CD1c-positive myeloid dendritic cell (primary cell): ENCODE data around the gene PARD3.
"Not testable (repeated sequence)": the region's sequence is repeated elsewhere in the genome, so short reads cannot be mapped to it uniquely, and the experiment has no call there.

Experiments used
- DNase-seq: peaks from one replicate; pipeline ENCODE4 v3.0.0-alpha.2; 2016; ENCODE audit errors: extremely low spot score

PARD3 gene

GRCh38 chr10:34715511-34716187 lies 99.4 kb downstream of the PARD3 start:
- no peak for DNase-seq

DNA sequence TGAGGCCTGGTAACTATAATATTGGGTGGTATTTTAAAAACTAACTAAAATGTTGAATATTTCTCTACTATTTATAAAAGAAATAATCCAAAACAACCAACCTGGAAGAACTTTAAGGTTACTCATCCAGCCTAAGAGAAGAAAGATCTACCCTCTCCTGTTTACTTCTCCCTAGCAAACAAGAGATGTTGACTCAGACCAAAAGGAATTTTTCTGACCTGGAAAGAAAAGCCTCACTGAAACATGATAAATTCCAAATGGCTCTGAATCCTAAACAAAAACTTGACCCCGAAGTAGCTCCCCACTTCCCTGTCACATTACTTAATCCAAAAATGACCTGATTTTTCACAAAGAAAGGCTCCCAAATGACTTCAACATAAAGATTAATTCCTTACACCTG lies 101.2 kb downstream of the PARD3 start:
- DNase-seq: no peak

DNA sequence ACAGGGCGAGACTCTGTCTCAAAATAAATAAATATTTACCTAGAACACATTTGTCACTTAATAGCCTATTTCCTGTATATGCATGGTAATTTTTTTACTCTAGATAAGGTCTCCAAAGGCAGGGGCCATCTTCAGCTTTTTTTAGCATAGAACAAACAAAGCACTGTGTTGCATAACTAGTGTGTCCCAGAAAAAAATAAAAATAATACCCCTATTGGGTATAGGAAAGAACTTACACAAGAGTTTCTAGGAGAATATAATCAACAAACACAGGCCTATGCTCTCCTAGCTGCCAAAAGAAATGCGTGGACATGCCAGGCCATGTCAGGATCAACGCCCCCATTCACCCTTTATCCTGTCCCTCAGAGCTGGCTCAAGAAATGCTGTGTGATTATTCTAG lies 103.6 kb downstream of the PARD3 start:
- no peak for DNase-seq

DNA sequence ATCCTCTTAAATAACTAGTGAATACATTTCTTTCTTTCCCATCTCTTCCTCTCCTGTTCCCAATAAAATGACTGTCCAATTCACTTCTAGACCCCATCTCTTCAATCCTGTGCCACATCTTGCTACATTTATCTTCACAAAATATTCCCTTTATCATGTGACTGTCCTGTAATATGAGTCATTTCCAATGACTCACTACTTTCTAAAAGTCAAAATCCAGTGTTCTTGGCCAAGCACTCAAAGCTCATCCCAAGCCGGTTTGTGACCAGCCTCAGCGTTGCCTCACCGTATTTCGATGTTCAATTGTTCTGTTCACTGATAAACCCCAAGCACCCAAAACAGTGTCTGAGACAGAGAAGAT lies 104.7 kb downstream of the PARD3 start:
- DNase-seq: no peak

DNA sequence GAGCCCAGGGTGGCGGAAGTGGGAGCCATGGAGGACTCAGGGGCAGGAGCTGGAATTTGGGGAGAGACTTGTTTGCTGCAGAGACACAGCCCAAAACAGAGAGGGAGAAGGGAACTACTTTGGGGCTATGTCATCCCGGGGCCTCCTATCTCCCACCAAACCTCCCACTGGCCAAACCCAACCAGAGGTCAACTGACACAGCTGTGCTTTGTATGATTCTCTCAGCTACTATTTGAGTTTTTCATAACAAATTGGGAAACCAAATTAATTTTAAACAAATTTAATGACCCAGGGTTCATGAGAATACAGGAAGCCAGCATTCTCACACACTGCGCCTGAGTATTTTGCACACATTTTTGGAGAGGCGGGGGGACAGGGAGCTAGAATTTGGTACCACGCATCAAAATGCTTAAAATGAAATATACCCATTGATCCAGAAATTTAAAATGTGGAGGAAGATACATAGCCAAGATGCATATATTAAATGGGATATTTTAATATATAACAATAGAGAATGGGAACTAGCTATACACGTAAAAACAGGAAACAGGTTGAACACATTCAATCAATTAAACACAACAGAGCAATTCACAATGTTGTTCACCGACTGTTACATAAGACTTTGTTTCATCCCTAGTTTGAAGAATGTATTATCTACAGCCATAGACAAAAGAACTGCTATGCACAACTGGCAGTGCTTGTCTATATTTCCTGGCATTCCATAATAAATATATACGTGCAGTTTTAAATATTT lies 105.3 kb downstream of the PARD3 start:
- DNase-seq: no peak

- DNase-seq: no peak
Measured at GRCh38 chr10:34707656-34708055, 107.4 kb downstream of the PARD3 start.

- DNase-seq: not testable (repeated sequence)
Measured at GRCh38 chr10:34706992-34707391, 108.1 kb downstream of the PARD3 start.

DNA sequence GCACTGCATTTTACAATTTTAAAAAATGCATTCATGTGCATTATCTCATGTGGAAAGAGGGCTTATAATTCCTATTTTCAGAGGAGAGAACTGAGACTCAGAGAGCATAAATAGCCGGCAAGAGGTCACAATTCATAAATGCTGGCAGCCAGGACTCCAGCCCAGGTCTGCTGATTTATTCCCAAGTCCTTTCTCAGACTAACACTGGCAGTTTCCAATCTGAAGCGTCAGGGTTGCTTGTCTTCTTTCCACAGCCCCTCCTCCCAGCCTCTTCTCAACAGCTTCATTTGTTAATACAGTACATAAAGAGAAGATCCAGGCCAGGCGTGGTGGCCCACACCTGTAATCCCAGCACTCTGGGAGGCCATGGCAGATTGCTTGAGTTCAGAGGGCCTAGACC lies 108.9 kb downstream of the PARD3 start:
- no peak for DNase-seq

GRCh38 chr10:34705563-34705962 lies 109.5 kb downstream of the PARD3 start:
- DNase-seq: no peak

GRCh38 chr10:34704526-34705184 lies 110.4 kb downstream of the PARD3 start:
- DNase-seq: no peak

DNA sequence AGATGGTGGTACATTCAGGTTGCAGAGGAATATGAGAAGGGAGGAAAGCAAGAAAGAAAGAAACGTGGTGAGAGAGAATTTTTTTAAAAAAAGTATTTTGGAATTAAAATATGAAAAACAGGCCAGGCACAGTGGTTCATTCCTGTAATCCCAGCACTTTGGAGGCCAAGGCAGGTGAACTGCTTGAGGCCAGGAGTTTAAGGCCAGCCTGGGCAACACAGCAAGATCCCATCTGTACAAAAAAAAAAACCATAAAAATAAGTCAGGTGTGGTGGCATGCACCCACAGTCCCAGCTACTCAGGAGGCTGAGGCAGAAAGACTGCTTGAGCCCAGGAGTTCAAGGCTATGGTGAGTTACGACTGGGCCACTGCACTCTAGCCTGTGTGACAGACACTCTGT lies 112.1 kb downstream of the PARD3 start:
- no peak for DNase-seq

DNA sequence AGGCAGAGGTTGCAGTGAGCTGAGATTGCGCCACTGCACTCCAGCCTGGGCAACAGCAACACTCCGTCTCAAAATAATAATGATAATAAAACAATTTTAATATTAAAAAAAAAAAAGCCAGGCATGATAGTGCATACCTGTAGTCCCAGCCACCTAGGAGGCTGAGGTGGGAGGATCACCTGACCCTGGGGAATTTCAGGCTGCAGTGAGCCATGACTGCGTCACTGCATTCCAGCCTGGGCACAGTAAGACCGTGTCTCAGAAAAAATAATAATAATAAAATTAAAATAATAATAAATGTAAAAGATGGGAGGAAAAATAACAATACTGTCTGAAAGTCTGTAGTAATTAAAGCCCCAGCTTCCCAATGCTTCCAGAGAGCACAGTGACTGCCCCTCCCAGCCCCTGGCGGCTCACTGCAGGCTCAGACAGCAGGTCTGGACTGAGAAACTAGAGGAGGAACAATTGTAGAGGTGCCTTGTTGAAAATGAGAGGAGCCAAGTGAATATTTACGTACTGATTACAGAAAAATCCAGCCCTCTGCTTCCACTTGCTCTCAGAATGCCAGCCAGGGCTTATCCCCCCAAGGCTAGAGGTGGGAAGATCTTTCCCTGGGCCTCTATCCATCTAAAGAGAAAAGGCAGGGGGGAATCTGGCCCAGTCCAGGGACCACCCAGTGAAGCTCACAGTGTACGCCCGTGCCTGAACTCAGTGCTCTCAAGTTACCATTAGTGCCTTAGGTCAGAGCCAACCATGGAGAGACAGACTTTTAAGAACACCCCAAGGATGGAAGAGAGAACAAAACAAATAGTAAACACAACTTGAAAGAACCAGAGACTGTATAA lies 112.8 kb downstream of the PARD3 start:
- no peak for DNase-seq

GRCh38 chr10:34701194-34701593 lies 113.9 kb downstream of the PARD3 start:
- DNase-seq: no peak

GRCh38 chr10:34700752-34701151 lies 114.3 kb downstream of the PARD3 start:
- DNase-seq: not testable (repeated sequence)

- no peak for DNase-seq
Measured at GRCh38 chr10:34699904-34700517, 115.1 kb downstream of the PARD3 start.

- DNase-seq: no peak
Measured at GRCh38 chr10:34698979-34699378, 116.1 kb downstream of the PARD3 start.

- no peak for DNase-seq
Measured at GRCh38 chr10:34698248-34698831, 116.8 kb downstream of the PARD3 start.

DNA sequence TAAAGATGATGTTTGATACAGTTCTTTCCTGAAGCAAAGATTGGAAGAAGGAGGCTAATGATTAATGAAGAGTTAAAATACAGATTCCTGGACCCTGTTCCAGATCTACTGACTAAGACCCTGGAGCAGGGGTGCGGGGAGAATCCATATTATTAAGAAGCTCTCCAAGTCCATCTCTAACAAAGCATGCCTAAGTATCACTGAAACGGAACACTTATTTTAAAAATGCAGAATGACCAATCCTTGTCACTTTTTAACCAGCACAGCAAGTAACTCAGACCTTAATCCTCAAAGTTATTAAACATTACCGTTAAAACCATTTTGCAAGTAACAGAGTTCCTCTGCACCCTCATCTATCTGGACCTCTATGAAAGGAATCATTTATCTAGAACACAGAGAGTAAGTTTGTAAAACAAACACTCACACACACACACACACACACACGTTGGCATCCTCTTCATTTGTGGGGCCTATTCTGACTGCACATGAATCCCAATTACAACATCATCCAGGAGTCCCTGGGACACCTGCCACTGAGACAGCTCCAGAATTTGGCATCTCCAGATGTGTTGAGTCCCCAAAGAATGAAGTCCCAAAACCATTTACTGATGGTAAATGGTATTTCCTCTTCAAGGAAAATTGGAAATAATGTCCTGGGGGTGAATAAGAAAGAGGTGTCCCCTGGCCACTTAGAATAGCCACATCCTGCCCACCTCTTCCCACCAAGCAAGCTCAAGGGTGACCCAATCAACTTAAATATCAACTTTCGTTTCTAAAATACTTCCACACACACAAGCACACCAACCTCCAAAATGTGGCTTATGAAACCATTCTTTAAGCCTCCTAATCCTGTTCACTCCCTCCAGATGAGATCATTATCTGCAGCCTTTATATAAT lies 117.5 kb downstream of the PARD3 start:
- no peak for DNase-seq

DNA sequence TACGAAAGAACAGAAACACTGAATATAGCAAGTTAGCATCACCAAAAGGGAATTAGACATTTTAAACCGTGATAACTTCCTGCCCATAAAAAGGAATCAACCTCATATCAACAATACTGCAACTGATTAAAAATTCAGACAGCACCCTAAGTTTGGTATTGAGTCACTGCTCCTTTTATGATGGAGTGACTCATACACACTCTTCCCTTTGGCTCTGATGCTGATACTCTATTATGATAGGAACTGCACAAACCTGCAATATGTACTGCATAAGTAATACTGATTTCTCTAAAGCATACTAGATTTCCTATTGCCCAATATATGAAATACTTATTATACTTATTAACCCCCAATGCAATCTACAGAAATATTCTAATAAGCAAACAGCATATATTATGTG lies 118.7 kb downstream of the PARD3 start:
- DNase-seq: no peak

- no peak for DNase-seq
Measured at GRCh38 chr10:34690383-34691049, 124.6 kb downstream of the PARD3 start.
